ENCODE measurements around the gene MFSD6.

DNA sequence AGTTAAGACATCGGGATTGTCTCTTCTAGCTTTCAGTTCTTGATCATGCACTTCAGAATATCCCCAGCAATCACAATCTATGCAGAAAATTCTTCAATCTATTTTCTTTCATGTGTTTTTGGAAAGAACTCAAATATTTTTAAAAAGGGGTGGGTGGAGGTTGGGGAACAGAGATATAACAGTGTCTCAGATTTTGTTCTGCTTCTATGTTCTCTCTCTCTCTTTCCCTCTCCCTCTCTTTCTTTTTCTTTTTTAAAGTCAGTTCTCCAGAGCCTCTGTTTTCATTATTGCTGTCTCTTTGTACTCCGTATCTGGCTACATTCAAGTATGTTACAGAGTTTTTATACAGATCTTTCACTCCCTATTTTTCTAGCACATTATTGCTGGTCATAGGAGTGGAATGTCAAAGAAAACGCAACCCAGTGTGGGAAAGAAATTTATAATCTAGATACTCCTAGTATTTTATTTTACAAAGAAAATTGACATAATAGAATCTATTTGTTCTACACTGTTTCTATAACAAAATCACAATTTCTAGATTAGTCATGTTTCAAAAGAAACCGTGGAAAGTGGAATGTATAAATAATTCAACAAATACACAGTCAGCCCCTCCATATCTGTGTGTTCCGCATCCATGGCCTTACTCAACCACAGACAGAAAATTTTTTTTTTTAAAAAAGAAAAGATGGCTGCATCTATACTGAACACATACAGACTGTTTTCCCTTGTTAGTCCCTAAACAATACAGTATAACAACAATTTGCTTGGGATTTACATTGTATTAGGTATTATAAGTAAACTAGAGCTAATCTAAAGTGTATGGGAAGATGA lies 137.6 kb downstream of the MFSD6 start:
- TF ChIP-seq, protein P1, sequence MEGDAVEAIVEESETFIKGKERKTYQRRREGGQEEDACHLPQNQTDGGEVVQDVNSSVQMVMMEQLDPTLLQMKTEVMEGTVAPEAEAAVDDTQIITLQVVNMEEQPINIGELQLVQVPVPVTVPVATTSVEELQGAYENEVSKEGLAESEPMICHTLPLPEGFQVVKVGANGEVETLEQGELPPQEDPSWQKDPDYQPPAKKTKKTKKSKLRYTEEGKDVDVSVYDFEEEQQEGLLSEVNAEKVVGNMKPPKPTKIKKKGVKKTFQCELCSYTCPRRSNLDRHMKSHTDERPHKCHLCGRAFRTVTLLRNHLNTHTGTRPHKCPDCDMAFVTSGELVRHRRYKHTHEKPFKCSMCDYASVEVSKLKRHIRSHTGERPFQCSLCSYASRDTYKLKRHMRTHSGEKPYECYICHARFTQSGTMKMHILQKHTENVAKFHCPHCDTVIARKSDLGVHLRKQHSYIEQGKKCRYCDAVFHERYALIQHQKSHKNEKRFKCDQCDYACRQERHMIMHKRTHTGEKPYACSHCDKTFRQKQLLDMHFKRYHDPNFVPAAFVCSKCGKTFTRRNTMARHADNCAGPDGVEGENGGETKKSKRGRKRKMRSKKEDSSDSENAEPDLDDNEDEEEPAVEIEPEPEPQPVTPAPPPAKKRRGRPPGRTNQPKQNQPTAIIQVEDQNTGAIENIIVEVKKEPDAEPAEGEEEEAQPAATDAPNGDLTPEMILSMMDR (IDR thresholded peaks at IDR 0.05): no peak
- TF ChIP-seq EZH2 (IDR thresholded peaks at IDR 0.05): no peak
